IPS-NIHi7 (cell line): ENCODE measurements around the gene SPATA46.

Experiments
- DNase-seq: peaks from one replicate; pipeline ENCODE4 v3.0.0; 2012; ENCODE audit warnings: mixed read lengths; ENCODE audit errors: extremely low spot score

The SPATA46 gene

GRCh38 chr1:162391790-162392563 is 15.3 kb upstream of the SPATA46 start:
- DNase-seq, result no peak

- no peak for DNase-seq
Observed at GRCh38 chr1:162390396-162391185, 13.9 kb upstream of the SPATA46 start.

- DNase-seq, result no peak
Observed at GRCh38 chr1:162389971-162390370, 13.3 kb upstream of the SPATA46 start.

- DNase-seq, result no peak
Observed at GRCh38 chr1:162389021-162389818, 12.6 kb upstream of the SPATA46 start.

GRCh38 chr1:162388615-162389014 is 12.0 kb upstream of the SPATA46 start:
- no peak for DNase-seq

GRCh38 chr1:162388083-162388594 is 11.5 kb upstream of the SPATA46 start:
- no peak for DNase-seq

- no peak for DNase-seq
Observed at GRCh38 chr1:162387226-162388082, 10.8 kb upstream of the SPATA46 start.

GRCh38 chr1:162386292-162387225 is 9.9 kb upstream of the SPATA46 start:
- no peak for DNase-seq

- DNase-seq, result no peak
Observed at GRCh38 chr1:162385702-162386101, 9.0 kb upstream of the SPATA46 start.

GRCh38 chr1:162385280-162385623 is 8.6 kb upstream of the SPATA46 start:
- no peak for DNase-seq

- no peak for DNase-seq
Observed at GRCh38 chr1:162384601-162385279, 8.1 kb upstream of the SPATA46 start.

- no peak for DNase-seq
Observed at GRCh38 chr1:162384116-162384515, 7.5 kb upstream of the SPATA46 start.

GRCh38 chr1:162383516-162383915 is 6.9 kb upstream of the SPATA46 start:
- DNase-seq, result no peak

- no peak for DNase-seq
Observed at GRCh38 chr1:162383091-162383490, 6.4 kb upstream of the SPATA46 start.

- DNase-seq, result no peak
Observed at GRCh38 chr1:162381941-162382750, 5.5 kb upstream of the SPATA46 start.

GRCh38 chr1:162381383-162381782 is 4.7 kb upstream of the SPATA46 start, which contains the start of gene C1orf226:
Gene C1orf226 (plus strand): TSS chr1:162381728. CDS start chr1:162381902, 174 bp downstream.
- DNase-seq, result no peak

- no peak for DNase-seq
Observed at GRCh38 chr1:162380061-162380846, 3.6 kb upstream of the SPATA46 start.

GRCh38 chr1:162375463-162375862 is 1.2 kb downstream of the SPATA46 start:
- no peak for DNase-seq
